NCI-H1105 (cell line): Measurements from ENCODE around the gene SSTR1.
"Not testable (repeated sequence)": the region's sequence is repeated elsewhere in the genome, so short reads cannot be mapped to it uniquely, and the experiment has no call there.

Experiments used
- DNase-seq: peaks from one replicate; lab custom pipeline; 2025; lab: John Stamatoyannopoulos, UW

SSTR1 gene, protein sequence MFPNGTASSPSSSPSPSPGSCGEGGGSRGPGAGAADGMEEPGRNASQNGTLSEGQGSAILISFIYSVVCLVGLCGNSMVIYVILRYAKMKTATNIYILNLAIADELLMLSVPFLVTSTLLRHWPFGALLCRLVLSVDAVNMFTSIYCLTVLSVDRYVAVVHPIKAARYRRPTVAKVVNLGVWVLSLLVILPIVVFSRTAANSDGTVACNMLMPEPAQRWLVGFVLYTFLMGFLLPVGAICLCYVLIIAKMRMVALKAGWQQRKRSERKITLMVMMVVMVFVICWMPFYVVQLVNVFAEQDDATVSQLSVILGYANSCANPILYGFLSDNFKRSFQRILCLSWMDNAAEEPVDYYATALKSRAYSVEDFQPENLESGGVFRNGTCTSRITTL

DNA sequence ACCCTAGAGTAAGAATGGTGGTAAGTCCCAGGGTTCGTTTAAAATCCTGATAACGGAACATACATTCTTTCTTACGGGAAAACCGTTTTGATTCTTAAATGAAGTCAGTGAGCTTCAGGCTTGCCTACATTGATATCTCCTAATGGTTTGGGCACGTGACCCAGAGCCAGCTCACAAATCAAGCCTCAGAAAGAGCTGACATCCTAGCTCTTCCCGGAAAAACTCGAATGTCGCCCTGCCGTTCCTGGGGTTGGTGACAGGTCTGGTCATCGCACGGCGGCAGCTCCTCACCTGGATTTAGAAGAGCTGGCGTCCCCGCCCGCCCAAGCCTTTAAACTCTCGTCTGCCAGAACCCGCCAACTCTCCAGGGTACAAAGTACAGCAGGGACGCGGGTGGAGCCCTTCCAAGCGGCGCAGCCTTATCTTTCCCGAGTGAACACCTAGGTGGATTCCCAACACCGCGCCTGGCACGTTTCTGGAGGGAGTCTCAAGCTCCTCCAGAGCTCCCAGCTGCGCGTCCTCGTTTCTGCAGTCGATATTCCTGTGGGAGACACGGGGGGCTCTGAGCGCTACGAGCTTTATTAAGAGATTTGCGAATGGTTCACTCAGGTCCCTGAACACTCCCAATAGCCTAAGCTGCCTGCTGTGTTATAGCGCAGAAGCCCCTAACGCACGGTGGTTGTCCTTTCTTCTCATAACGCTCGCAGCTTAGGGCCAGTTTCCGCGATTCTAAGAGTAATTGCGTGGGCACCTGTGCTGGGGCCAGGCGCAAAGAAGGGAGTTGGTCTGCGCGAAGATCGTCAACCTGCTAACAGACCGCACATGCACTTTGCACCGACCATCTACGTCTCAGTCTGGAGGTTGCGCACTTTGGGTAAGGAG is at the start of gene SSTR1:
Gene SSTR1, plus strand, starts transcription at position 169 of the 882 bp plus-strand sequence. CDS start 1,486 bp downstream, outside the sequence.
- DNase-seq = no peak

DNA sequence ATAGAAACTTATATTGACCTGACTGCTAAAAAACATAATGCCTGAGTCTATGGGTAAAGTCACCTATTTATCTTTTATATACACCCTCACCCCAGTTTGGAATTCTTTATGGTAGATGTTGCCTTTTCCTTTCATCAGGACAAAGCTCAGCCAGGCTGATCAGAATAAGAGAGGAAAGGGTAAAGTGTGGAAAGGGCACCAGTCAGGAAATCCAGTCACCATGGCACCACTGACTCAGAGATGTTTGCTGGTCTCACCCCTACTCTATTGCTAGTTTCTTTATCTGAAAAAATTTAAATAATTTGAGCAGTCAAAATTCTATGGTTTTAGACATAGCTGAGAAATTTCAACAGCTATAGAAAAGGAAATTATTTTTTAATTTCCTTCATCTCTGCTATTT is 49.2 kb upstream of the SSTR1 start:
- DNase-seq = no peak

DNA sequence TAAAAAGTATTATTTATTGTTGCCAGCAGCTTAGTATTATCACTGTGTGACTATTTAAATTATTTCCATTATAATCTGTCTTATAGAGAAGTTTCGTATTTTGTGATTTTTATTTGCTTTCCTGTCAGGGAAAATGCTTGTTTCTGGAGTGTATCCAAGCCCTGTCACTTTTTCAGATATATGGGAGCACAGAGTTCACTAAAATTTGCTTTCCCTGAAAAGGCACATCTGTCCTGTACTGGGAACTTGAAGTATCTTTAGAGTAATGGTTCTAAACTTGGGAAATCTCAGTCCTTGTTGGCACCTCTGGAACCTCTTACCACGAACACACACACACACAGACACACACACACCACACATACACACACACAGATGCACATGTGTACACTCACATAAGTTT is 39.3 kb upstream of the SSTR1 start:
- no peak for DNase-seq

DNA sequence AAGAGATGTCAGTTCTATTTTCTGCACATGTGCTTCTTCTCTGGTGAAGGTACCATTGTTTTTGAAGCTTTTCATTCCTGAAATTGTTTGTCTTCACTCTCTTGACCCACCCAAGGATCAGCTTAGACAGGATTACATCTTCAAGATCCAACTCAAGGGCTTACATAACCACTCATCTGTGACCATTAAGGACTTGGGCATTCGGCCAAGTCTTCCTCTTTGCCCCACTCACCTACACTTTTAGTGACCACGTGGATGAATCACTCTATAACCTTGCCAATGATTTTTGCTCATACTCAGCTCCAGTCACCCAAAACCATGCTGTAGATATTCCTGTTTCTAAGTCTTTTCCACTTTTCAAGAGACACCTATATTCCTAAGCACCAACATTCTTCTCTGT is 36.5 kb upstream of the SSTR1 start:
- DNase-seq = peak; percentile 1

DNA sequence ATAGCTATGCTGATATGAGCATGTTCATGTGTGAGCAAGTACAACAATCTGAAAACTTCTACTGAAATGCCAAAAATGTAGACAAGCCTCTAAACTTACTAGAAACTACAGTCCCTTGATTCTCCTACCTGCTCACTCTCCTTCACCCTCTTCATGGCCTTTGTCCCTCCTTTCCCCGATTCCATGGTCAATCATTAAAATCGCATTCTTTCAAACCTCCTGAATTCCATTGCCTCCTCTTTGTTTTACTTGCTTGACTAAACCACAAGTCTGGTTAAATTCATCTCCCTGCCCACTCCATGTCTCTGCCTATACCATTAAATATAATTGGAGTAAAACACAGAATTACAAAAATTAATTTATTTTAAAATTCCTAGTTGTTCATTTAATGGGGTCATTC is 33.0 kb upstream of the SSTR1 start:
- DNase-seq = no peak

DNA sequence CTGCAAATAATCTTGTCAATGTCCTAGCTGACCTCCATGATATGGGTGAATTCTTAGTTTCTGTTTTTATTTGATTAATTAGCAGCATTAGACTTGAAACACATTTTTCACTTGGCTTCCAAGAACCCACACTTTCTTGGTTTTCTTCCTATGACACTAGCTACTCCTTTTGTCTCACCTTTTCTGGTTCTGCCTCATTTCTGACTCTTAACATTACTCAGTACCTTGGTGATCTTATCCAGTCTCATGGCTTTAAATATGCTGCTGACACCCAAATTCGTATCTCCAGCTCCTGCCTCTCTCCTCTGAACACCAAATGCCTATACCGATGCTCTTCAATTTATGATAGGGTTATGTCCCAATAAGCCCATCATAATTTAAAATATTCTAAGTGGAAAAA is 32.0 kb upstream of the SSTR1 start:
- no peak for DNase-seq

DNA sequence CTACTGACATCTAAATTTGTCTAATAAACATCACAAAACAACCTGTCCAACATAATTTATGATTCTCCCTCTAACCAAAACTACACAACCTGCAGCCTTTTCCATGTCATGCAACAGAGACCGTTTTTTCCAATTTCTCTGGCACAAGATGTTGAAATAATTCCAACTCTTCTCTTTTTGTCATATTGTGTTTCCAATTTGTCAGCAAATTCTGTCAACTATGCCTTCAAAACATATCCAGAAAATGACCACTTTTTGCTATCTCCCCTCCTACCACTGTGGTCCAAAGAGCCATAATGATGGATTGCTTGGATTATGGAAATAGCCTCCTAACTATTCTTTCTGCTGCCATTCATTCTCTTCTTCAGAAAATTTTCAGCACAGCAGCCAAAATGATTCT is 31.3 kb upstream of the SSTR1 start:
- DNase-seq = no peak

DNA sequence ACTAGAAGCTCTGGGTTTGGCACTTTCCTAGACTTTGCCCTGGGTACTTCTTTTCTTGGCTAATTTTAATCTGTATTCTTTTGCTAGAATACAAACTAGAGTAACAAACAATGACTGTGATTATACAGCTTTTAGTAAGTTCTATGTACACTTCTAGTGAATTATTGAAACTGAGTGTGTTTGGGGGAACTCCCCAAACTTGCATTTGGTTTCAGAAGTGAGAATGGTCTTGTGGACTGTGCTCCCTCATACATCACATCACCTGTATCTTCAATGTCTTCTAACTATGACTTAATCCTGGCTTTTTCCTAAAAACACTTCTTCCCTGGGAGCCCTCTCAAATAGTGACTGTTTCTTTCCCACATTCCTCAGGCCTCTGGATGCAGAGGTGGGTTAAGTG is 23.6 kb upstream of the SSTR1 start:
- no peak for DNase-seq

DNA sequence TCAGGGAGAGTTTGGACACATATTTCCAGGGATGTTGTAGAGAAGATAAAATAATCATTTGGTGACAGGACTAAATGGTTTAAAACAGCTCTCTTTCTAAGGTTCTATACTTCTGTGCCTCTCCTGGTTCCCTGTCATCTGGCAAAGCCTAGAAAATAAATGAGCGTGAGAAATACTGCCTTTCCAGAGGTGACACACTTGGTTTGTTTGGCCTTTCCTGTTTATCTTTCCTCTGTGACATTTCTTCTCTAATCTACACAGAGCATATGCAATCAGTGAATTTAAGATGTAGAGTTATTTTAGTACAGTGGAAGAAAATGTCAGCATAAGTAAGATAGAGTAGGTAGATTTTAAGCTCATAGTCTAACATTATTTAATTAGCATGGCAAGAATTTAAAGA is 22.0 kb upstream of the SSTR1 start:
- no peak for DNase-seq

DNA sequence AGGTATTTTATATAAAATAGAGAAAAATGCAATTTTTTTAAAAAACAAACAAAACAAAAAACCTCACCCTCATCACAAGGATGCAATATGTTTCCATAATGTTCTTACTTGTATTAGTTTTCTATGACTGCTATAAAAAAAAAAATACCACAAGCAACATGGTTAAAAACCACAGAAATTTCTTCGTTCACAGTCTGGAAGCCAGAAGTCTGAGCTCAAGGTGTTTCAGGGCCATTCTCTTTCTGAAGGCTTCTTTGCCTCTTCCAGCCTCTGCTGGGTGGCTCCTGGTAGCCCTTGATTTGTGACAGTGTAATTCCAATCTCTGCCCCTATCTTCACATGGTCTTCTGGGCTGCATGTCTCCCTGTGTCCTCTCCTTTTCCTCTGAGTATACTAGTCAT is 21.5 kb upstream of the SSTR1 start:
- DNase-seq = no peak

DNA sequence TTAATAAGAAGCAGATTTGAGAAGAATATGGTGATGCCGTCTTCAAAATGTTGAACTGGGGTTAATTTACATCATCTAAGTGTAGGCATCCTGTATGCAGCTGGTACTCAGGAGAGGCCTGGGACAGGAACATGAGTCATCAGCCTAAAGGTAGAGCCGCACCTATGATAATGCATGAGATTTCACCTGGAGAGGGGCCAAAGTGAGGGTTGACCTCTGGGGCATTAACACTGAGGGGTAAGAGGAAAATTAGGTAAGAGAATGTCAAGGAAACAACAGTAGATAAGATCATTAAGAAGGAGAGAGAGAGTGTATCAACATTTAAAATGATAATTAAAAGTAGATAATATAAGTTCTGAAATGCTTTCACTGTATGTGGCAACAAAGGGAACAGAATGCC is 20.2 kb upstream of the SSTR1 start:
- DNase-seq = no peak

DNA sequence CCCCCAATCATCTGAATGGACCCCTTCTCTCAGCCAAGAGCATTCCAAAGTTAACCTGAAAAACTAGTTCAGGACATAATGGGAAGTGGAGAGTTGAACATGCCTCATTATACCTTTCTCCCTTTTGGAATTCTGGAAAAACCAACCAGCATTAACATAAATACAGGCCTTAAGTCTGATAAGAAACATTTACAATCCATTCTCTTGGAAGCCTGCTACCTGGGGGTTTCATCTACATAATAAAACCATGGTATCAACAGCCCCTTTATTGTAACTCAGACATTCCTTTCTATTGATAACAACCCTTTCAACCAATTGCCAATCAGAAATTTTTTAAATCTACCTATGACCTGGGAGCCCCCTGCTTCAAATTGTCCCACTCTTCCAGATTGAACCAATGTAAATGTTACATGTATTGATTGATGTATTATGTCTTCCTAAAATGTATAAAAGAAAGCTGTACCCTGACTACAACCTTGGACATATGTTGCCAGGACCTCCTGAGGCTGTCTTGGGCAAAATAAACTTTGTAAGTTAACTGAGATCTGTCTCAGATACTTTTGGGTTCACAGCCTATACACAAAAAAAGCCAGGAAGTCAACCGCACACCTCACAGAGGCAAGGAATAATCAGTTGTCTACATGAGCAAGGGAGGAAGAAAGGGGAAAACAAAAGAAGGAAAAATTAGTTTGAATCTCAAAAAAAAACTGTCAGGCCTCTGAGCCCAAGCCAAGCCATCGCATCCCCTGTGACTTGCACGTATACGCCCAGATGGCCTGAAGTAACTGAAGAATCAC is 17.6 kb upstream of the SSTR1 start:
- DNase-seq = no peak

DNA sequence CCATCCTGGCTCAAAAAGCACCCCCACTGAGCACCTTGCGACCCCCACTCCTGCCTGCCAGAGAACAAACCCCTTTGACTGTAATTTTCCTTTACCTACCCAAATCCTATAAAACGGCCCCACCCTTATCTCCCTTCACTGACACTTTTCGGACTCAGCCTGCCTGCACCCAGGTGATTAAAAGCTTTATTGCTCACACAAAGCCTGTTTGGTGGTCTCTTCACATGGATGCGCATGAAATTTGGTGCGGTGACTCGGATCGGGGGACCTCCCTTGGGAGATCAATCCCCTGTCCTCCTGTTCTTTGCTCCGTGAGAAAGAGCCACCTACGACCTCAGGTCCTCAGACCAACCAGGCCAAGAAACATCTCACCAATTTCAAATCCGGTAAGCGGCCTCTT is 16.9 kb upstream of the SSTR1 start:
- DNase-seq = not testable (repeated sequence)

DNA sequence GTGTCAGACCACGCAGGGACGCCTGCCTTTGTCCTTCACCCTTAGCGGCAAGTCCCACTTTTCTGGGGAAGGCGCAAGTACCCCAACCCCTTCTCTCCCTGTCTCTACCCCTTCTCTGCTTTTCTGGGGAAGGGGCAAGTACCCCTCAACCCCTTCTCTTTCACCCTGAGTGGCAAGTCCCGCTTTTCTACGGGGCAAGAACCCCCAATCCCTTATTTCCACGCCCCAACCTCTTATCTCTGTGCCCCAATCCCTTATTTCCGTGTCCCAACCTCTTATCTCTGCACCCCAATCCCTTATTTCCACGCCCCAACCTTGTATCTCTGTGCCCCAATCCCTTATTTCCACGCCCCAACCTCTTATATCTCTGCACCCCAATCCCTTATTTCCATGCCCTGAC is 16.2 kb upstream of the SSTR1 start:
- DNase-seq = not testable (repeated sequence)

DNA sequence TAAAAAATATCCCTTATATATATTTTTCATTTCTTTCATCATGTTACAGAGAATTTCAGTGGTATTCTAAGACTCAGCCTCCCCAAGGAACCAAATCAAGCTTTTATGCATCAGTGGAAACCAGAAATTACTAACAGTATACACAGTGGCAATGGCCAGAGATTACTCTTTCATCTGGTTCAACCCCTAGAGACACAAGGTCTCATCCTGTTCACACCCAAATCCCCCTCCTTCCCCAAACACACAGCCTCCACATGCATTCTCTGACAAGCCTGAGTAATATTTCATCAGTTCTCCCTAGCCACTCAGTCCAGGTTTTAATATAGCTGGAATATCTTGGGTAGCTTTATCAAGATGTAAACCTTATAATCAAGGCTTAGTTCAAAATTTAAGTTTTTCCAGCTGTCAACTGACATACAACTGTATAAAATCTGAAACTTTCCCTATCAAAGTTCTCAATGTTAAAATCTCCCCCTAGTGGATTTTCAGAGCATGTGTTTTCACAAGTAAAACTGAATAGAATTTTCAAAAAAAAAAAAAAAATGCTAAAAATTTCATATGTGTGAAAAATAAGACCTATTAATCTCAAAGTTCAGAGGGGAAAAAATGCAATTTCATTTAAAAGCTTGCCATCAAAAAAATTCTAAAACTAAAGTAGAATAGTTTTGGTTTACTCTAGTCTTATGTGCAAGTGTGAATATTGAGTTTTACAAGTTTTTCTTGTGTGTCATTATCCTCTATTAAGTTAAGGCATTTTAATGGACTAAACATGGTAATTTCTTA is 10.5 kb upstream of the SSTR1 start:
- DNase-seq = no peak

DNA sequence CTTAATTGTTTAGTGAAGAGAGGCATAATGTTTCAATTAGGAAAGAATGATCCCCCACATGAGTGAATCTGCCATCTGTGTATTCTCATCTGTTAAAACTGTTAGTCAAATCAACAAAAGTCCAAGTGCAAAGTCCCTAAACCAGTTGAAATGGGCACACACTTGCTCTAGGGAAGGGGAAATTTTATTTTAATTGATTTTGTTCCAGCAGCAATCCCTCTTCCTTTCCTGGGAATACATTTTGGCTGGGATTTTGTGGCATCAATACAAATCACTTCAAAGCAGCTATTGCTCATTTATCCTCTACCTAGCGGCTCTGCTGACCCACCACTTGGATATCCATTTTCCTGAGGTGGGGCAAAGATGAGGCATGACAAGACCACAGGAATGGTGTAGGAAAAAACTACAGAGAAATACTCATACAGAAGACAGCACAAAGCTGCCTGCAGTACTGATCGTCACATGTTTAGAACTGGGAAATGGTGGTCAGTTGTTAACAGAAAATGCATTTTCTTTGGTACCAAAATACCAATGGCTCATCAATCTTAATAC is 9.8 kb upstream of the SSTR1 start:
- no peak for DNase-seq

DNA sequence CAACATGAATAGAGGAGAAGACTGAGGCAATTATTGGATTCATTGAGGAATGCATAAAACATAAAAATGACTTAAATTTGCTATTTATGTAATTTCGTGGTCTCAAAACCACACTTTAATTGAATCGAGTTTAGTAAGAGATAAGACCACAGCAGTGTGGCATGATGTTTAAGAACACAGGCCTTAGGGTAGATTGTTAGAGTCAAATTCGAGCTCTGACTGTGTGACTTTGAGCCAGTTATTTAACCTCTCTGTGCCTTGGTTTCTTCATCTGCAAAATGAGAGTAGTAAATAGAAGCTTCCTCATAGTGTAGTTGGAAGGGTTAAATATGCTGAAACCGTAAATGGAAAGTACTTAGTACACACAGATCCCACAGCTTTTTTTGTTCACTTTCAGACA is 9.3 kb upstream of the SSTR1 start:
- DNase-seq = no peak

DNA sequence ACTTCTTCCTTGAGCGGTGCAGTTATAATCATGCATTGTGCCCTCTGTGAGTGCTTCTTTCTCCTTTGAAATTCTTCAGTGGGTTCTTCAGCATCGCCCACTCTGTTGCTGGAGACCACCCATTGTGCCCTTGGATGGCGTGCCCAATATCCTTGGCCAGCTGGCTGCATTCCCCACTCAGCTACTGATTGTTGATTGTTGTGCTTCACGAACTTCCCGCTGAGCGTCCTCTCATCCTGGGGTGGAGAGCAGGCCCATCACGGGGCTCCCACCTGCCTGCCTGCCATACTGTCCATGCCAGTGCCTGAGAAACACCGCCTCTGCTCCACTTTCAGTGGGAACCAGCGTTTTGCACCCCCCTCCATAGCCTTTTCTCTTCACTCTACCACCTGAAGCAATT is 8.6 kb upstream of the SSTR1 start:
- no peak for DNase-seq

DNA sequence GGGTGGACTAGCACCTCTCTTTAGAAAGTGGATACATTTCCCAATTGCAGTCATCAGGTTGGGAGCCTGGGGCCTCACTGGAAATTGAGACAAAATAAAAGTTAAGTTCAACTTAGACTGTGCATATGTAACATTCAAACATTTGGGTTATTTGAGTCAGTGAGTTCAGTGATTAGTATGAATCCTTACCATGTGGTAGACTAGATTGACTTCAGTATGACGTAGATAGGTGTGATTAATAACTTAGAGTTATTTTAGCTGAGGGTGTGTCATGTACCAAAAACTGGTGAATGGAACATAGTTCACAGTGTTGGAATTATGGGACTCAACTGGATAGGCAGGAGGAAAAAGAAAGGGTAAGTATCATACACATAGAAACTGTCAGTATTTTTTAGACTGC is 8.0 kb upstream of the SSTR1 start:
- DNase-seq = no peak

DNA sequence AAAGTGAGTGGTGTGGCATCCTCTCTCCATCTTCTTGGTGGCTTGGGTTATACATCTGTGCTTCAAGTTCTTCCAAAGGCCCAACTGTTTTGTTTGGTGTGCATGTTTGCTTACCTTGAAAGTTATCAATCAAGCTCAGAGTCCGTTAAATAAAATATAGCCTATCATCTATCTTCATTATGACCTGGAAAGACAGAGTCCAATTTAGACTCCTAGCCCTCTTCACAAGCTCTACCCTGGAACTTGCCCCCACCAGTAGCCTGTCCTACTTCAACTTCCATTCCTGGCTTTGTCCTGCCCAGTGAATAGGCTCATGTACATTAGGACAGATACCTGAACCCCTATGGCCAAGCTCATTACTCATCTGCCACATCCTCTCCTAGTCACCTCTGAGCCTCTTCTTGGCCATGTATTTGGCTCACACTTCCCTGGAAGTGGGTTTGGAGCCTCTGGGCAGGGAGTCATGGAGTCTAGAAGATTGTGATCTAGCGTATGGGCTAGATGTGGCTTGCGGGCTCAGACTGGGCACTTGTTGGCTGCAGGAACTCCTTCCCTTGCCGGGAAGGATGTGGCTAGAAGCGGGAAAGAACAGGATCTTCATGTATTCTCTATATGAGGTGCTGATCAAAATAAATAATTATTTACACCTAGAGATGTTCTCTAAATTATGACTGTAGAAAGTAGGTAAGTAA is 6.4 kb upstream of the SSTR1 start:
- no peak for DNase-seq
